Uterus (tissue), 4 donors: ENCODE measurements around the gene PRKAG2. TPM values are rescaled to one million over a fixed set of nuclear protein-coding genes. Genes with fewer than 3 reads are reported as not detected.

ENCODE experiments used
- DNase-seq, 2 donors: peaks; one replicate each; pipeline ENCODE4 v3.0.0-alpha.2; 2019 to 2020
- H3K27ac ChIP-seq, 2 donors: fragments of 200-600 bp; sonication (generic); 1 replicate in 1 of 2; 2 replicates in 1 of 2; pipeline ENCODE4 v1.5.1; 2016 to 2018
- H3K27me3 ChIP-seq, 2 donors: fragments of 200-600 bp; sonication (generic); one replicate each; pipeline ENCODE4 v1.5.1; 2018 to 2019; ENCODE audit warnings: control low read depth in 1 of 2
- H3K36me3 ChIP-seq, 2 donors: fragments of 200-600 bp; sonication (generic); one replicate each; pipeline ENCODE4 v1.5.1; 2019; ENCODE audit warnings: control low read depth in 1 of 2
- H3K4me1 ChIP-seq, 2 donors: fragments of 200-600 bp; sonication (generic); one replicate each; pipeline ENCODE4 v1.5.1; 2018 to 2019; ENCODE audit warnings: control low read depth in 1 of 2
- H3K4me3 ChIP-seq, 2 donors: fragments of 200-600 bp; sonication (generic); 1 replicate in 1 of 2; 2 replicates in 1 of 2; pipeline ENCODE4 v1.5.1; 2018 to 2019; ENCODE audit warnings: mild to moderate bottlenecking in 1 of 2
- H3K9me3 ChIP-seq, 2 donors: fragments of 200-600 bp; sonication (generic); one replicate each; pipeline ENCODE4 v1.5.1; 2019; ENCODE audit warnings: control low read depth in 1 of 2
- CTCF ChIP-seq, 4 experiments: fragments of 200-600 bp in 2 of 4; fragments of 450-650 bp in 2 of 4; sonication (generic) in 2 of 4; IDR thresholded peaks; one replicate each; pipeline ENCODE4 v1.5.1; 2016 to 2019; ENCODE audit warnings: antibody characterized with exemption in 4 of 4, mild to moderate bottlenecking in 2 of 4, moderate library complexity in 1 of 4
- POLR2A ChIP-seq, 2 donors: fragments of 450-650 bp; IDR thresholded peaks; one replicate each; pipeline ENCODE4 v1.6.1; 2016; ENCODE audit warnings: antibody characterized with exemption in 2 of 2, mild to moderate bottlenecking in 1 of 2, moderate library complexity in 1 of 2
- intact Hi-C: fragments of 100-400 bp; cut with DNase I; formaldehyde crosslinking; loops from one replicate; pipeline ENCODE4 v1.15.1; 2023; ENCODE audit warnings: low total_unique reads
- total RNA-seq, 4 donors: library from RNA; depleted of rRNA in 3 of 4; stranded (reverse); fragments of >200 nt in 3 of 4; gene quantifications; one replicate each; pipeline versions ENCODE4 v1.1.0 to v1.2.4, GENCODE V29; 2014 to 2023
- donor health status: DM: yes; HTN: yes; CAD: no.

PRKAG2 gene
- total RNA-seq, 4 donors from 2014 or later = 15.1 to 66.2 (median 33.6) TPM

DNA sequence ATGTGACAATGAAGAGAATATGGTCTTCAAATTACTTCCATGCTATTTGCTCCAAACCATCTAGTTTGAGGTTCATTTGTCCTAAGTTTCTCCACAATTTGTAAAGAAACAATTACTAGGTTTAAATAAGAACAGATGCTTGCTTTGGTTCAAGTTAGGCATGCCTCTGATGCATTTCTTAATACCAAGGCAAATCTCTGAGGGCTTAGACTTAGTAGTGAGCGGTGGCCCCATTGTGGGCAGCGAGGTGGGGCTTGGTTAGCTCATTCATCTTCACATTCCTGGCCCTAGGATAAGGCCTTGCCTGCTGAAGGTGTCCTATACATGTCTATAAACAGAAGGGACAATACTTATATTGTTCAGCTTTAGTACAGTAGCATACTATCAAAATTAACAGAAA lies 304.8 kb downstream of the PRKAG2 start:
- Histone ChIP-seq H3K27me3 (no peaks in the 10 kb centered on the region), H3K36me3 (no peaks in the 10 kb centered on the region), H3K4me3 (no peak overlapping the region), H3K27ac (no peak overlapping the region), H3K4me1 (peaks cover 0 to 8% of the 10 kb centered on the region in 2 donors), H3K9me3 (no peaks in the 10 kb centered on the region)
- intact Hi-C loops = no loop called here
- no peak for DNase-seq
- TF ChIP-seq POLR2A (IDR thresholded peaks at IDR 0.05) (no peak), CTCF (IDR thresholded peaks at IDR 0.05) (no peak)

DNA sequence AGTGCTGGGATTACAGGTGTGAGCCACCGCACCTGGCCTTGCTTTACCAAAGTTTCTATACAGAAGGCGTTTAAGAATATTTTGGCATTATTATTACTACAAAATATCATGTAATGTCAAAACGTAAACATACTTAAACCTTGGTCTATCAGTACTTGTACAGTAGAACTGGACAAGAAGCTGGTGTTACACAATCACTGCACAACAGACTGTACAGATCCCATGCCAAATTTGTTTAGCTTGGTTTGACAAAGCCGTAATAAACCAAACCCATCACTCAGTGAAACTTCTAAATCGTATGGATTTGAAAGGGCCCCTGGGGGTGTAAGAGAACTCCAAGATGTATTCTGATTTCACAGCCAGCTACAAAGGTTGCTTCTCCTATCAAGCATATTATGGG lies 305.4 kb downstream of the PRKAG2 start:
- no peaks in the 10 kb centered on the region for H3K36me3 ChIP-seq
- intact Hi-C loops = no loop called here
- no peak overlapping the region for H3K27ac ChIP-seq
- DNase-seq = no peak
- H3K9me3 ChIP-seq = no peaks in the 10 kb centered on the region
- H3K4me1 ChIP-seq = peaks cover 0 to 11% of the 10 kb centered on the region in 2 donors
- H3K27me3 ChIP-seq = no peaks in the 10 kb centered on the region
- TF ChIP-seq POLR2A (IDR thresholded peaks at IDR 0.05) = no peak
- TF ChIP-seq CTCF (IDR thresholded peaks at IDR 0.05) = no peak
- H3K4me3 ChIP-seq = no peak overlapping the region

- intact Hi-C loops = no loop called here
- H3K4me3 ChIP-seq = no peak overlapping the region
- TF ChIP-seq POLR2A (IDR thresholded peaks at IDR 0.05) (no peak), CTCF (IDR thresholded peaks at IDR 0.05) (peak; percentile 25 to 57 (median 42))
- no peak for DNase-seq
- H3K27me3 ChIP-seq = no peaks in the 10 kb centered on the region
- peaks cover 0 to 11% of the 10 kb centered on the region in 2 donors for H3K4me1 ChIP-seq
- no peaks in the 10 kb centered on the region for H3K9me3 ChIP-seq
- no peaks in the 10 kb centered on the region for H3K36me3 ChIP-seq
- H3K27ac ChIP-seq = no peak overlapping the region
Measured at GRCh38 chr7:151570366-151570915, 306.5 kb downstream of the PRKAG2 start.

DNA sequence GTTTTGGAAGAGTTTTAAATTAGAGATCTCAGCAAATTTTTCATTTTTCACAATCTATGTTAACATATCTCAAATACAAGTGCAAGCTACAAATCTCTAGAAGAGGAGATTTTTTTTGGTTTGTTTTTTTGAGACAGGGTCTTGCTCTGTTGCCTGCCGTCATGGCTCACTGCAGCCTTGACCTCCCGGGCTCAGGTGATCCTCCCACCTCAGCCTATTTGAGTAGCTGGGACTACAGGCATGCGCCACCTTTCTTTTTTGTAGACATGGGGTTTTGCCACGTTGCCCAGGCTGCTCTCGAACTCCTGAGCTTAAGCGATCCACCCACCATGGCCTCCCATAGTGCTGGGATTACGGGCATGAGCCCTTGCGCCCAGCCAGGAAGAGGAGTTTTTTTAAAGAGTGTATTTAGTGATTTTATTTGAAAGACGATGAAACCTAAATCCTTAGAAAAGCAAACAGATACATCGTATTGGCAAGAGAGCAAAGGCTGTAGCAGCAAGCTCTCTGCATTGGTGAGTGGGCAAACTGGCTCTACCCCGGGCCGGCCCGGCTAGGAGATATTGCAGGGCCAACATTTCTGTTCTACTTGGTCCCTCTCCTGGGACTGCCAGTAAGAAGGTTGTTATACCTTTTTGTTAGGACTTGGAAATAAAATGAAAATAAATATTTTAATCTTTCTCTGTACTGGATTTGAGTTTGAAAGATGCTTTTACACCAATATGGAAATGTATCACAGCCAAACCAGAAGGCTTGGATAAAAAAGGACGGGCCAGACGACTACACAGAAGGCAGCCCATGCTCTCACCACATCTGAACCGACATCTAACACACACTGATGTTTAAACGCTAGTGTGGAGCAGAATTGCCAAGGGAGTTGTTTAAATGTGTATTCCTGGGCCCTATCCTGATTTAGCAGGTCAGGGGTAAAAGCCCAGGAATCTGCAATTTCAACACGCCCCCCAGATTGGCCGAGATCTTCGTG lies 307.7 kb downstream of the PRKAG2 start:
- Histone ChIP-seq H3K27ac (no peak overlapping the region), H3K4me1 (peaks cover 0 to 11% of the 10 kb centered on the region in 2 donors), H3K4me3 (no peak overlapping the region), H3K36me3 (no peaks in the 10 kb centered on the region), H3K9me3 (no peaks in the 10 kb centered on the region), H3K27me3 (no peaks in the 10 kb centered on the region)
- intact Hi-C loops = no loop called here
- no peak for DNase-seq
- TF ChIP-seq POLR2A (IDR thresholded peaks at IDR 0.05) = no peak
- no peak for TF ChIP-seq CTCF (IDR thresholded peaks at IDR 0.05)

GRCh38 chr7:151566897-151567320 lies 310.0 kb downstream of the PRKAG2 start:
- Histone ChIP-seq H3K27me3 (no peaks in the 10 kb centered on the region), H3K4me3 (no peak overlapping the region), H3K27ac (peak overlapping the region; percentile 72 to 75), H3K4me1 (peaks cover 0 to 11% of the 10 kb centered on the region in 2 donors), H3K9me3 (no peaks in the 10 kb centered on the region), H3K36me3 (no peaks in the 10 kb centered on the region)
- intact Hi-C loops = no loop called here
- TF ChIP-seq POLR2A (IDR thresholded peaks at IDR 0.05) (no peak), CTCF (IDR thresholded peaks at IDR 0.05) (no peak)
- peak; percentile 55 to 63 for DNase-seq
